Measurements from ENCODE around the gene SCAMP3.
A peak's percentile ranks its signal among the peaks of the same experiment; 100 is the strongest.
"Not testable (repeated sequence)": the region's sequence is repeated elsewhere in the genome, so short reads cannot be mapped to it uniquely, and the experiment has no call there.

SCAMP3 gene

DNA sequence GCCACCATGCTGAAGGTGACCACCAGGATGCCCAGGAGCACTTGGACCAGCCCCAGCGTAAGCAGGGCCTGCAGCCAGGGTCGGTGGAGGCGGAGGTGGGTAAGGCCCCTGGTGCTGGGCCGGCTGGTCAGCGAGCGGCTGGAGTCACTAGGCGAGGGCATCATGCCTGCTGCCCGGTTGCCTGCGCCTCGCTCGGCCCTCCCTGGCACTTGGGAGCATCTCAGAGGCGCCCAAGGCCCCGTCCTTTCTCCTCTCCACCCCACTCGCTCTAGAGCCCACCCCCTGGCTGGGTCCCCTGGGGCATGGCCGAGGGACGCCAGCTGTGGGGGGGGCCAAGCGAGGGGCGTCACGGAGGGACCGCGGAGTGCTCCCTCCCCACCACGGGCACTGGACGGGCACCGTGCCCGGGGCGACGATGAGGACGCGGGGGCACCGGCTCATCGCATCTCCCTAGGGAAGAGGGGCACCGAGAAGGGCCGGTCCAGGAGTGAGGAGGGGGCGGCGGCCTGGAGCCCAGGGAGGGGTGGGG is 7.4 kb downstream of the SCAMP3 start:
- no peak for DNase-seq (ENCODE audit: low read depth in 2 of 2)

DNA sequence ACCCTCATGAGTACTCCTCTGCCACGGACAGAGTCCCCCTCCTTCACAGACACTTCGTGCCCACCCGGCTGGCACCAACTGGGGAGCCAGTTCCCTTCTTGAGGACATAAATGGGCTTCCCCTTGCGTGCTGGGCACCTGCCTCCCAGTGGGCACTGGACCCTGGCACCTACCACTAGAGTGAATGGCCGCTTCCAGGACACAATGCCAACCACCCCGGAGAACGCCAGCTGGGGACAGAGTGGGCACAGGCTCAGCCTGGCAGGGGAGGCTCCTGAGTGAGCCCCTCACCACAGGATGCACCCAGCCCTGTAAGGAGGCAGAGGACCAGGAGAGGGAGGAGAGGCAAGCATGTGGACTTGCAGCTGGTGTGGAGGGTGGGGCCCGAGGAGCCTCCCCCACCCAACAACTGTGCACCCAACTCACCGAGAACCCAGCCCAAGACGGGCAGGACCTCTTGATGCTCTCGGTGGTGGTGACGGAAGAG is 7.9 kb downstream of the SCAMP3 start:
- DNase-seq (ENCODE audit: low read depth in 2 of 2): no peak

DNA sequence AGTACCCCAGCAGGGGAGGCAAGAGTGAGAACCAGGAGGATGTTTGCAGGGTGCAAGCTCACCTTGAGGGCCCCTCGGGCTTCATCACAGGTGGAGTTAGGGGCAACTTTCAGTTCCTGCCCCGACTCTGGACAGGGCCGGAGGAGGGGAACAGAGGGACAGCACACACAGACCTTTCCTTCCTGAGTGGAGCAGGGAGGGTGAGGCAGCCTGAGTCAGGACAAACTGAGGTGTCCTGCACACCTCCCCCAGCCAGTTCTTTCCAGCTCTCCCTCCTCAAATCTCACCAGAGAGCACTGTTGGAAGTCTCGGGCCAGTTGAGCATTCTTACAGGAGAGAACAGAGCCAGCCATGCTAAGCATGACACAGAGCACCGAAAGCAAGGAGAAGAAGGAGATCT is 8.4 kb downstream of the SCAMP3 start:
- no peak for DNase-seq (ENCODE audit: low read depth in 2 of 2)

DNA sequence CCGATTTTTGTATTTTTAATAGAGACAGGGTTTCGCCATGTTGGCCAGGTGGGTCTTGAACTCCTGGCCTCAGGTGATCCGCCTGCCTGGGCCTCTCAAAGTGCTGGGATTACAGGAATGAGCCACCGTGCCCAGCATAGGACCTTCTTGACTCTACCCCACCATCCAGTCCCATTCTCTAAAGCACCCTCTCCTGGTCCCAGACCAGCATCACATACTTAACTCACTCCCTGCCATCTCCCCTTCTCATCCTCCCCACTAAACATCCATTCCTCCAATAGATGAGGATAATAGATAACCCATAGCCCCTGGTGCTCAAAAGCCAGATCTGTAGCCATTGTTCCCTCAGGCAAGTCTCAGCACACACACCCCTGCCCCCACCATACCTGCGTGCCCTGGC is 9.0 kb downstream of the SCAMP3 start:
- DNase-seq (ENCODE audit: low read depth in 2 of 2): no peak

DNA sequence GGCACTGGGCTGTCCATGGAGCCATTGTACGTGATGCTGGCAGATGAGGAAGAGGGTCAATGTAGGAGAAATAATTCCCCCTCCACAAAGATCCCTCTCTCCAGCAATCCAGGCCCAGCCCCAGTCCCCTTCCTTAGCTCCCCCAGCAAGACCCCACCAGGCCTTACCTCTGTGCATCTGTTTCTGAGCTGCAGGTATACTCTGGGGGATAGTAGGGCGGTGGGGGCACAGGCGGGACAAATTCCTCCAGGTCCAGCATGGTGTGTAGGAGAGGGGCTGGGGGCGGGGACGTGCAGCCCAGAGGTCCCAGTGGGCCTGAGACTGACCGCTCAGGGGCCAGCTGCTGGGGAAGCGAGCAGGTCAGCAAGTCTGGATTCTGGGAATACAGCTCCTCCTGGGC is 10.6 kb downstream of the SCAMP3 start:
- DNase-seq (ENCODE audit: low read depth in 2 of 2): no peak

DNA sequence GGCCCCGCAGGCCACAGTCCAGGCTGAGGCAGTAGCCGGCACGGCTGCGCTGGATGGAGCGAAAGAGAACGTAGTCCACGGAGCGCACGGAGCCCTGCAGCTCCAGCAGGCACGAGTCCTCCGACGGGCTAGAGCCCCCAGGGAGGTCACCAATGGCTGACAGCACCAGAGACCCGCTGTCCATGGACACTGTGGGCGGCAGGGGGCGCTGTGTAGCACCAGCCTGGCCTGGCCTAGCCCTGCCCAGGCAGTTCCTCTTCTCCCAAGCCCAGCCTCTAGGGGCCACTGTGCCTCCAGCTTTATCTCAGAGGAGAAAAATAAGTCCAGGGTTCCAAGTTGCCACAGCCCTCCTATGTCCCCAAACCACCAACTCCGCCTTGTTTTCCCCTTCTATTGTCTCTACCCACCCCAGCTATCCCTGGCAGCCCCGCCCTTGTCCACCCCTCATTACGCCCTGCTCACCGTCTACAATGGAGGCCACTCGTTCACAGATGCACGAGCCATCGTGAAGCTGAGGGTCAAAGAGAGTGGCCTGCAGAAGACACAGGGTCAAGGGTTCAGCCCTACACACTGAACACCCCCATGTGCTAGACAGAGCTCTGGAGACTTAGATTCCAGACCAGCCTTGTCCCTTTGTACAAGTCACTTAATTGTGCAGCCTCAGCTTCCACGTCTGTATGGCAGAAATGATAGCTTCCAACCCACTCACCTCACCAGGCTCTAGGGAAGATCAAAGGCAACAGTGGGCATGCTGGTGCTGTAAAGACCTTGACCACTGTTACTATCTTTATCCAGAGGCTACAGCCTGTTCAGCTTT is 11.3 kb downstream of the SCAMP3 start:
- peak; percentile 87 to 89 for DNase-seq (ENCODE audit: low read depth in 2 of 2)

DNA sequence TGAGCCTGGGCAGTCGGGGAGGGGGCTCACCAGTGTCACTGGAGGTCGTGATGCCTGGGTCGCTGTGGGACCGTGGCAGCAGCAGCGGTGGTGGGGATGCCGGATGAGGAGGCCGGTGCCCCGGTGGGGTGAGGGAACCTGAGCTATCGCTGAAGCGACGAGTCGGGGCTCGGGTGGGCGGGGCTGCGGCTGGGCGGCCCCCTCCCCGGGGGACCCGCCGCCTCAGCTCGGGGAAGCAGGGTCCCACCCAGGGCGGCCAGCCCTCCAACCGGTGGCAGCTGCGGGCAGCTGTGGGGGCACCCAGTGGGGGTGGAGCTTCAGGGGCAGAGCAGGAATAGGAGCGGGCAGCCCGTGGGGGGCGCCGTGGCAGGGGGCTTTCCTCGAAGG is 11.9 kb downstream of the SCAMP3 start:
- DNase-seq (ENCODE audit: low read depth in 2 of 2): no peak

DNA sequence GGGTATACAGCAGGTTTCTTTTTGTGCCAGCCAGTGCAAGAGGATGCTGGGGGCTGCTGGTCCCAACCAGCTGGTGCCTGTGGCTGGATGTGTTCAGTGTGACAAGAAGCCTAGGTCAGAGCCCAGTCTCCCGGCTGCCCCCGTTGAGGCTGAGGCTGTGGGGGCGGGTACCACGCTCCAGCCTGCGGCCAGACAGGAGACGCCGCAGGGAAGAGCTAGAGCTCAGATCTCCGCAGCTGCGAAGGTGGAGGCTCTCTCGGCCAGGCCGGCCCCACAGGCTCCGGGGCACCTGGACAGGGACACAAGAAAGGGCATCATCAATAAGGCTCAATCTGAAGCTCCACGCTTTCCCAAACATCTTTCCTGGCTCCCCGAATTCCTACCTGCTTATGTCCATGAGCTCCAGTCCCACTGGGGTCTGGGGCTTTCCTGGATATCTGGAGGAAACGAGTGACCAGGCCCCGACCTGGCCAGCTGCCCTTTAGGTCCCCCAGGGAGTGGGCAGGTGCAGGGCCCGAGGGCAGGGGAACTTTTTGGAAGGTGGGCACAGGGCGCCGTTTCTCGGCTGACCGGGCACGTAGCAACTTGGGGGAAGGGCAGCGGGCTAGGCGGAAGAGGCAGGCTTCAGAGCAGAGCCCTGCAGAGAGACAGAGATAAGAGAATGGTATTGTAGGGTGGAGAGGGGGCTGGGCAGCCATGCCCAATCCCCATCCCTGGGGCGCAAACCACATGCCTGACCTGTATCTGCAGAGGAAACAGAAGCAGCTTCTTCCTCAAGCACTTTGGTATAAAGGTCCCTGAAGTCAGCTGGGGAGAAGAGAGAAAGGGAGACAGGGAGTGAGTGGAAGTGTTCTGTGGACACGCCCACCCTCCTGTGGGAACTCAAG is 14.2 kb downstream of the SCAMP3 start:
- no peak for DNase-seq (ENCODE audit: low read depth in 2 of 2)

DNA sequence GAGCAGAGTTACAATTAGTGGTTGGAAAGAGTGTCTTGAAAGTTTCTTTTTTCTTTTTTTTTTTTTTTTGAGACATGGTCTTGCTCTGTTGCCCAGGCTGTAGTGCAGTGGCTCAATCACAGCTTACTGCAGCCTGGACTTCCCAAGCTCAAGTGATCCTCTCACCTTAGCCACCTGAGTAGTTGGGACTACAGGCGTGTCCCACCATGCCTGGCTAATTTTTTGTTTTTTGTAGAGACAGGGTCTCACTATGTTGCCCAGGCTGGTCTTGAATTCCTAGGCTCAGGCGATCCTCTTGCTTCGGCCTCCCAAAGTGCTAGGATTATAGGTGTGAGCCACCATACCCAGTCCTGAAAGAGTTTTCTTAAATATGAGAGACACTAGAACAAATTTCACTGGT is 15.4 kb downstream of the SCAMP3 start:
- DNase-seq (ENCODE audit: low read depth in 2 of 2): not testable (repeated sequence)

DNA sequence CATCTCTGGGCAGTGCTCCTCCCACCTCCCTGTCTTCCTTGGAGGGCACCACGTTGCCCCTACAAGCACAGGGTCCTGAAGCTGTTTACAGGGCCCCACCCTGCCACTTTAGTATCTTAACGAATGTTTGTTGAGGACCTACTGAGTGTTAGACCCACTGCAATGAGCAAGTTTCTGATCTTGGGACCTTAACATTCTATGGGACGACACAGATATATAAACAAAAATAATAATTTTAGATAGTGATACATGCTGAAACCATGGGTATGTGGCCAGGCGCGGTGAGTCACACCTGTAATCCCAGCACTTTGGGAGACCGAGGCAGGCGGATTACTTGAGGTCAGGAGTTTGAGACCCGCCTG is 17.0 kb downstream of the SCAMP3 start:
- no peak for DNase-seq (ENCODE audit: low read depth in 2 of 2)

DNA sequence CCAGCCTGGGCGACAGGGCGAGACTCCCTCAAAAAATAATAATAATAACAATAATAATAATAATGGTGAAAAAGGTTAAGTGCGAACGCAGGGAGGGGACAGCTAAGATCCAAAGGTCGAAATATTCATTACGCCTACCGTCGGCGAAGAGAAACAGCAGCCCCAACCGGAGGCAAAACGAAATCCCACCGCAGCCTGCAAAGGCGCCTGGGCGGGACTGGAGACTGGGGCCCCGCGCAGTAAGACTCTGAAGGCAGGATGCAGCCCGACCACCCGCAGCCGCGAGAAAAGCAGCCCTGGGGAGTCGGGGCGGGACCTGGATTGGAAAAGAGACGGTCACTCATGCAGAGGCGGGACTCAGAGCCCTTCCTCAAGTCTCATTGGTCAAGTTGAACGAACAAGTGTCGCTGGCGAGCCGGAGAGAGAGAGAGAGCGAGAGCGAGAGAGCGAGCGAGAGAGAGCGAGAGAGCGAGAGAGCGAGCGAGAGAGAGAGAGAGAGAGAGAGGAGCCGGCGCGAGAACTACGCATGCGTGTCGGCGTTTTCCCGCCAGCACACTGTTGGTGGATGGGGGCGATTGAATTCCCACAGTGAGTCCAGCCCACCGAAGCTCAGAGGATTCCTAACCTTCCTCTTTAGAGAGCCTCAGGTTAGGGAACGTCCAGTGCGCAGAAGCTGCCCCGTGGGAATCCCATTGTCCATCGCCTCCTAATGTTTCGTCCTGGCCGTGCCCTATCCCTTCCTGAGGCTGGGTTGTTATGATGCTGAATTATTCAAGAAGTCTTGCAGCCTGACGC is 17.6 kb downstream of the SCAMP3 start:
- peak; percentile 84 to 89 for DNase-seq (ENCODE audit: low read depth in 2 of 2)

DNA sequence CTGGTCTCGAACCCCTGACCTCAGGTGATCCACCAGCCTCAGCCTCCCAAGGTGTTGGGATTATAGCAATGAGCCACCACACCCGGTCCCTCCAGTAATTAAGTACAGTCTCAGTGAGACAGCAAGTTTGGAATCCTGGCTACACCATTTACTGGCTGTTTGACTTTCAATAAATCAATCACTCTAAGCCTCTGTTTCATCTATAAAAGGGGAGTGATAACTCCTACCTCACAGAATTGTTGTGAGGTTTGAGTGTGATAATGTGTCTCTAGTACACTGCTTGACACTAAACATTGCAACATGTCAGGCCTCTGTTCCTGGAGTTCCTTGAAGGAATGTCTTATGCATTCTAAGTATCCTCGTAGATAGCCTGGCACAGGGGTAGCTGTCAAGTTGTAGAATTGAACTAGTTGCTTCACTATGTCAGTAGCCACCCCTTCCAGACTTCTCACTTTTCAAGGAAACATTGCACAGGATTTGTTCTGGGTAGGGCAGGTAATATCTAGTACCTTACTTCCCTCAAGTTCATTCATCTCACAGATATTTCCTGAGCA is 19.3 kb downstream of the SCAMP3 start:
- DNase-seq (ENCODE audit: low read depth in 2 of 2): no peak

DNA sequence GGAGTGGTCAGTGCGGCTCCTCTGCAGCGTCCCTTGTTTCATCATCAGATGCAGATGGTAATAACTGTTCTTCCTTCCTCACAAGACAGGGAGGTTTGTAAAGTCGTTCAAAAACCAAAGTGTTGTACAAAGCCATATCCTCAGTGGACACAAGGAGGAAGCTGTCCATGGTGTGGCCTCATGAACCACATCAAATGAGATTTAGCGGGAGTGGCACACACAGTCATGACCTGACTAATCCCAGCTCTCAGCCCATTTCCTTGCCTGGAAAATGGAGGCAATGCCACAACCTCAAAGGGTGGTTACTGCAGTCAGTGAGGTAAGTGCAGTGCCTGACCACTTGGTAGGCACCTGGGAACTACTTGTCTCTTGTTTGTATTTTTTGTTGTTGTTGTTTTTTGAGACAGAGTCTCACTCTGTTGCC is 20.3 kb downstream of the SCAMP3 start:
- DNase-seq (ENCODE audit: low read depth in 2 of 2): no peak

DNA sequence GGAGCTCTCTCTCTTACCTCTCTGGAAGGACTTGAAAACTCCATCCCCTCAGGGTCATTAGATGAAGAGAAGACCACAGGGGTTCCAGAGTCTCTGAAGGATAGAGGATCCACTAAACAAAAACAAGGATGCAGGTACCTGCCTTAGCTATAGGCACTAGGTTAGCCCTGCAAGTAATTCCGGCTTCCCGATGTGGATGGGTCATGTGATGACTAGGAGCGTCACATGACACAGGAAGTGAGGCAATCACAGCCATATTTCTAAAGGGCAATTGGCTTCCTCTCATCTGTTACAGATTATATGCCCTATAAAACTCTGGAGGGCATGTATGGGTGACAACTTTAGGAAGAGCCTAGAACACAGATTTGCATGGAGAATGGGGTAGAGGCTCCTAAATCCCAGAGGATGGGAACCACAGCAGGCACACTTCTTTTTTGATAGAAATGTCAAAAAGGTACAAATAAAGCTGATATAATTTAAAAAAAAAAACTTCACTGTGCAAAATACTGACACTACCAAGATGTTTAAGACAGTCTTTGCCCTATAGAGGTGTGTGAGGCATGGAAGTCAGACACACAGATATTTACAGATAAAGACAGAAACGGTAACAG is 21.0 kb downstream of the SCAMP3 start:
- peak in 1 of 2 donors; percentile 42 for DNase-seq (ENCODE audit: low read depth in 2 of 2)

DNA sequence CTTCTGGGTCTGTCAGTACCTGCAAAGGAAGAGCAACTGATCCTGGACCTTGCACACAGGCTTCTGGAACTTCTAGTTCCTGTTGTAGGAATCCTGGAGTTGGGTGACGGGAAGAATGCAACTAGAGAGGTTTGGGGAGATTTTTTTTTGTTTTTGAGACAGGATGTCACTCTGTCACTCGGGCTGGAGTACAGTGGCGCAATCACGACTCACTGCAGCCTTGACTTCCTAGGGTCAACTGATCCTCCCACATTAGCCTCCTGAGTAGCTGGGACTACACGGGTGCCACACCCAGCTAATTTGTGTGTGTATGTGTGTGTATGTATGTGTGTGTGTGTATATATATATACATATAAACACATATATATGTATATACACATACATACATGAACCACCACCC is 25.7 kb downstream of the SCAMP3 start:
- no peak for DNase-seq (ENCODE audit: low read depth in 2 of 2)

DNA sequence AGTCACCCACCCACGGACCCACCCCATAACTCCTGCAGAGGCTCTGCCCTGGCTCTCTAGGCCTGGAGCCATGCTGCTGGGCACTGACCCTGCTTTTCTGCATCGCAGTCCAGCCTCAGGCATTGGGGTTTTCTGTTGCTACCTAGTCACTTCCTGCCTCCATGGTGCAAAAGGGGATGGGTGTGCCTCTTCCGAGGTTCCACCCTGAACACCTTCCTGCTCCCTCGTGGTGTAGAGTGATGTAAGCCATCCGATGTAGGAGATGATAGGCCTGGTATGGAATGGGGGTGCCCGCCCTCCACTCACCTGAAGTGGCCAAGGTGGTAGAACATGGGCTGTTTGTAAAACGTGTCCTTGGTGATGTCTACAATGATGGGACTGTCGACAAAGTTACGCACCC is 26.8 kb downstream of the SCAMP3 start:
- not testable (repeated sequence) for DNase-seq (ENCODE audit: low read depth in 2 of 2)

DNA sequence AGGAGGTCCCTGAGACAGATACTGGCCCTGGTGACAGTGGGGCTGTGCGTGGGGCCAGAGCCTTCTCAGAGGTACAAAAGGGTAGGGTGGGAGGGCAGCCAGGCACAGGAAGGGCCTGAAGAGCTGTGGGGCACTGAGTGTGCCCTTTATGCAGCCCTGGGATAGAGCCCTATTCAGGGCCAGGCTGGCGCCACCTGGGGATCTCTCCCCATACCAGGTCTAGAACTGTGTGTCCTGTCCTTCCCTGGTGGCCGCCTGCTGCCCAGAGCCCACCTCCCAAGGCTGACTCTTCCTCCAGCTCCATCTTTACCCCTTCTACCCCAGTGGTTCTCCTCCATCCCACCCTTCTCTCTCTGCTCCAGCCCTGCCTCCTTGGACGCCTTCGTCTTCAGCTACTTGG is 28.7 kb downstream of the SCAMP3 start:
- not testable (repeated sequence) for DNase-seq (ENCODE audit: low read depth in 2 of 2)

DNA sequence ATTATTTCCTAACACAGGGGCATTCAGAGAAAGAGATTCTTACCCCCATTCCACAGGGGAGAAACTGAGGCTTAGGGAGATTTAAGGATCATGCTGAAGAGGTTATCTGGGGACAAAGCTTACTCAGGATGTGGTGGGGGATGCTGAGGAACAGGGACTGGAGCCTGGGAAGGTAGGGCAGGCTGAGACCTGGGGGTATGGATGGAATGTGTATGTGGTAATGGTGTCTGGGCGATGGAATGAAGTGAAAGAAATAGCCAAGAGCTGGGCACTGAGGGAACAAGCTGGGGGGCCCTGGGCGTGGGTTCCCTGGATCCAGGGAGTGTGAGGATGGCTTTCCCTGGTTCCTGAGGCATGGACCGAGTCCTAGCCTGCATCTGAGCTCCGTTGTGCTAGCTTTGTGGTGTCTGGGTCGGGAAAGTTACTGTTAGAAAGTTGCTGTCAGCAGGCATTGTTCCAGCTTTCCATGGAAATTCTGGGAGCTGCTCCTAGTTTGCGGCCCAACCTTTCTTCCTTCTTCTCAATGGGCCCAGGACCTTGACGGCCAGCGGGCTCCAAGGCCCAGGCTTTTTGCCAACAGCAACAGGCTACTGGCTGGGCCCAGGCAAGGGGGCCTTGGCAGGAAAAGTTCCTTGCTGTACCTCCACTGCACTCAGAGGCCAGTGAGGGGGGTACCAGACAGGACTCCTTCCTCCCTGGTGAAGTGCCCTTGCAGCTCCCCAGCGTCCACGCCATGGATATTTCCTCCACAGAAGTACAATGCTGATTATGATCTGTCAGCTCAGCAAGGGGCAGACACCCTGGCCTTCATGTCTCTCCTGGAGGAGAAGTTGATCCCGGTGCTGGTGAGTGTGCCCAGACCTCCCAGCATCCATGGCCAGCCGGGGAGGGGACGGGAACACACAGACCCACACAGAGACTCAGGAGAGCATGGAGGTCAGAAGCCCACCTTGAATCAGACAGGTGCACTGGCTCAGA is 29.9 kb downstream of the SCAMP3 start:
- DNase-seq (ENCODE audit: low read depth in 2 of 2): not testable (repeated sequence)

DNA sequence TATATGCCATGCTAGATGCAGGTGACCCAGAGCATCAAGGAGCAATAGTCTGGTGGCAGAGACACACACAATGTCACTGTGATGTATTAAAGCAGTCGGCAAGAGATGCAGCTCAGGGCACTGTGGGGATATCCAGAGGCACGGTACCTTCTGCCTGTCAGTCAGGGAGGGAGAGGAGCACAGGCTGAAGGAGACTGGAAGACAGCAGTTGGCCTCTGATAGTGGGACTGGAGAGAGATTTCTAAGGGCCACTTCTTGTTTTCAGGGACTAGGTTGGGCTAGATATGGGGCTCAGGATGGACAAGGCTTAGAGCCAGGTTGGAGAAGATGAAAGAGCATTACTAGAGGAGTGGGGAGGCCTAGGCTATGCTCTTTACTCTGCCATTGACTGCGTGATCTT is 30.9 kb downstream of the SCAMP3 start:
- not testable (repeated sequence) for DNase-seq (ENCODE audit: low read depth in 2 of 2)

DNA sequence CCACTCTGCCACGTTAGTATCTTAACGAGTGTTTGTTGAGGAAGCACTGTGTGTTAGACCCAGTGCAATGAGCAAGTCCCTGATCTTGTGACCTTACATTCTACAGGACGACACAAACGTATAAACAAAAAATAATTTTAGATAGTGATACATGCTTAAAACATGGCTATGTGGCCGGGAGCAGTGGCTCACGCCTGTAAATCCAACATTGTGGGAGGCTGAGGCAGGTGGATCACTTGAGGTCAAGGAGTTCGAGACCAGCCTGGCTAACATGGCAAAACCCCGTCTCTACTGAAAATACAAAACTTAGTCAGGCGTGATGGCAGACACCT is 34.1 kb downstream of the SCAMP3 start:
- no peak for DNase-seq (ENCODE audit: low read depth in 2 of 2)

Data from activated CD8-positive, alpha-beta memory T cell treated with anti-CD3 and anti-CD28 coated beads for 4 hours (primary cell).